ENCODE measurements around the gene COL5A1.

The COL5A1 gene

DNA sequence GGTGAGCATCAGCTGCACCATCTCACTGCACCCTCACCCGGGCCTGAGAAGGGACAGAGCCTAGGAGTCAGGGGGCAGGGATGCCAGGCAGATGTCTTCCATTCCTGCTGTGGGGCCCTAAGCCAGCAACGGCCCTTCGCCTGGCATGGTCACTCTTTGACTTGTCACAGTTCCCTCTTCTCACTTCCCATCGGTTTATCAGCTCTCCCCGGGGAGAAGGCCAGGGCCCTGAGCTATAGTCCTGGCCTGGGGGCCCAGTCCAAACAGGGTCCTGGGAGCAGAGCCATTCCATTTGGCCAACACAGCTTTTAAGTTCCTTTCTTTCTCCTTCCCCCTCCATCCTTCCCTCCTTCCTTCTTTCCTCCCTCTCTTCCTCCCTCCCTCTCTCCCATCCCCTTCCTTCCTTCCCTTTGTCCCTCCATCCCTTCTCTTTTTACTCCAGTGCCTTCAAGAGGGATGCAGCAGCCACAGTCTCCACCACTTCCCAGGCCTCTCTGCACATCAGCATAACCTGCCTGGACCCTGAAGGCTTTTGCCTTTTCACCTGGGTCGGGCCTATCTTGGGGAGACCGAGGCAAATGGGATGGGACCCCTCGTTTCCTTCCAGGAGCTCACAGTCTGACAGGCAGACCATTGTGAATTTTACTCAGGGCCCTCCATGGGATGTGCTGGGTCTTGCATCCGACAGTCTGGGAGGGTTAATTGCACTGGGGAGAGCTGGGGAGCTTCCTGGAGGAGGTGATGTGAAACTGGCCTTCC, 4.2 kb downstream of the COL5A1 start:
- TF ChIP-seq TEAD4 (IDR thresholded peaks at IDR 0.05), result no peak
- TF ChIP-seq NFIC (IDR thresholded peaks at IDR 0.05), result no peak
- no peak for TF ChIP-seq RAD21 (IDR thresholded peaks at IDR 0.05; ENCODE audit: low read depth)

DNA sequence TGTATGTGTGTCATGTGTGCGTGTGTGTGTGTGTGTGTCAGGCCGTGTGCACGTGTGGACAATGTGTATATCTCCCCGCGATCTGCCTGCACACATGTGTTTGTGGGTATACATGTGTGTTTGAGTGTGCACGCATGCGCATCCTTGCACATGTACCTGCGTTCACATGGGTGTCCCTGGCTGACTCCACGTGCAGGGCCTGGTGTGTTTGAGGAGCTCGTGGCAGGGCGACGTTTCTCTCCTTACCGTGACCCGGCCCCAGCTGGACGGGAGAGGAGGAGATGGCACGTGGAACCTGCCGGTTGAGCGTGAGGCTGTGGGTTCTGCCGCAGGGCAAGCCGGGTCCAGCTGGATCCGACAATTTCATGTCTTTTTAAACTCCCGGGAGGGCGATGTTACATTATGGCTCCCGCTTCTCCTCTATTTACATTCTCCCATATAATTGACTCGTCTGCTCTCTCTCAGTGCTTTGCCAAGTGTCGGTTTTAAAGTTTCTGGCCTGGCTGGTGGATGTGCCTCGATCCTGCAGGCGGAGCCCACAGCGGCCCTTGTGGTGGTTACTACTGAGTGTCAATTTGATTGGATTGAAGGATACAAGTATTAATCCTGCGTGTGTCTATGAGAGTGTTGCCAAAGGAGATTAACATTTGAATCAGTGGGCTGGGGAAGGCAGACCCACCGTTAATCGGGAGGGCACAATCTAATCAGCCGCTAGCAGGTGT, 5.9 kb downstream of the COL5A1 start:
- TF ChIP-seq ZBTB7A (IDR thresholded peaks at IDR 0.05; ENCODE audit: low read depth) (no peak), EP300 (IDR thresholded peaks at IDR 0.05; ENCODE audit: borderline replicate concordance) (no peak), FOXM1 (IDR thresholded peaks at IDR 0.05; ENCODE audit: borderline replicate concordance, low read depth) (no peak), TCF12 (IDR thresholded peaks at IDR 0.05; ENCODE audit: low read depth) (no peak), CREB1 (IDR thresholded peaks at IDR 0.05; ENCODE audit: low read depth) (no peak)
- TF ChIP-seq, protein P1, sequence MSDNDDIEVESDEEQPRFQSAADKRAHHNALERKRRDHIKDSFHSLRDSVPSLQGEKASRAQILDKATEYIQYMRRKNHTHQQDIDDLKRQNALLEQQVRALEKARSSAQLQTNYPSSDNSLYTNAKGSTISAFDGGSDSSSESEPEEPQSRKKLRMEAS (IDR thresholded peaks at IDR 0.05), result no peak
- TF ChIP-seq, protein P2, sequence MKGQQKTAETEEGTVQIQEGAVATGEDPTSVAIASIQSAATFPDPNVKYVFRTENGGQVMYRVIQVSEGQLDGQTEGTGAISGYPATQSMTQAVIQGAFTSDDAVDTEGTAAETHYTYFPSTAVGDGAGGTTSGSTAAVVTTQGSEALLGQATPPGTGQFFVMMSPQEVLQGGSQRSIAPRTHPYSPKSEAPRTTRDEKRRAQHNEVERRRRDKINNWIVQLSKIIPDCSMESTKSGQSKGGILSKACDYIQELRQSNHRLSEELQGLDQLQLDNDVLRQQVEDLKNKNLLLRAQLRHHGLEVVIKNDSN (IDR thresholded peaks at IDR 0.05), result no peak

DNA sequence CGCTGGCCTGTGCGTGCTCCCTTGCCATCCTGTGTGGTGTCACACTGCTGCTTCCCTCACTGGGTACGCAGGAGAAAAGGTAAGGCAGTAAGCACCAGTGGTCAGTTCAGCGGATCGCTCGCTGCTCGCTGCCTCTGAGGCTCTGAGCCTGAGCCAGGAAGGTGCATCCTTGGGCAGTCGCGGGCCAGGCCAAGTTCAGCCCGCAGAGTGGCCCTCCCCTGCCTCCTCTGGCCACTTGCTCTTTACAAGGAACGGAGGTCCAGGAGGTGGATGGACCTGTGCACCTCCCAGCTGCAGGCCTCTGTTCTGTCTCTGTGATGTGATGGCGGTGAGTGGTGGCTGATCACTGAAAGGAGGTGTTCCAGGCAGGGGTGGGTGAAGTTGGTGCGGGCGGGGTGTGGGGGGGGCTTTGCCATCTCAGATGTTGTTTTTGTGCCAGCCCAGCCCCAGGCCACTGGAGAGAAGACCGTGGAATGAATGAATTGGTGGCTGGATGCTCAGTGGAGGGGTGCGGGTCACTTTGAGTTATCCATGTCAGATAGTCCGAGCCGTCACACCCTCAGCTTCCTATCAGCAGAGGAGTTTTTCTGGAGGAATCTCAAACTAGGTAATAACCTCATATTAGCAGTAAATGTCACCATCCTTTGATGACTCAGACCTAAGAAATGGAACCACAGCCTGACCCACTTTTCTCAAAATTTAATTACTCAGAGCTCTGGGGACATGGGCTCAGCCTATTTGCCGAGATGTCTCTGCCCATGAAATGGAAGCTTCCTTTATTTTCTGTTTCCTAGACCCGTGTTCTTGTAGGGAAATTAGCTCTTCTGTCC, 7.3 kb downstream of the COL5A1 start:
- no peak for TF ChIP-seq ZBTB7A (IDR thresholded peaks at IDR 0.05; ENCODE audit: low read depth)
- no peak for TF ChIP-seq CREB1 (IDR thresholded peaks at IDR 0.05; ENCODE audit: low read depth)
- TF ChIP-seq FOXM1 (IDR thresholded peaks at IDR 0.05; ENCODE audit: borderline replicate concordance, low read depth), result no peak
- no peak for TF ChIP-seq TCF12 (IDR thresholded peaks at IDR 0.05; ENCODE audit: low read depth)
- no peak for TF ChIP-seq TEAD4 (IDR thresholded peaks at IDR 0.05)
- no peak for TF ChIP-seq TAF1 (IDR thresholded peaks at IDR 0.05; ENCODE audit: low read depth)

DNA sequence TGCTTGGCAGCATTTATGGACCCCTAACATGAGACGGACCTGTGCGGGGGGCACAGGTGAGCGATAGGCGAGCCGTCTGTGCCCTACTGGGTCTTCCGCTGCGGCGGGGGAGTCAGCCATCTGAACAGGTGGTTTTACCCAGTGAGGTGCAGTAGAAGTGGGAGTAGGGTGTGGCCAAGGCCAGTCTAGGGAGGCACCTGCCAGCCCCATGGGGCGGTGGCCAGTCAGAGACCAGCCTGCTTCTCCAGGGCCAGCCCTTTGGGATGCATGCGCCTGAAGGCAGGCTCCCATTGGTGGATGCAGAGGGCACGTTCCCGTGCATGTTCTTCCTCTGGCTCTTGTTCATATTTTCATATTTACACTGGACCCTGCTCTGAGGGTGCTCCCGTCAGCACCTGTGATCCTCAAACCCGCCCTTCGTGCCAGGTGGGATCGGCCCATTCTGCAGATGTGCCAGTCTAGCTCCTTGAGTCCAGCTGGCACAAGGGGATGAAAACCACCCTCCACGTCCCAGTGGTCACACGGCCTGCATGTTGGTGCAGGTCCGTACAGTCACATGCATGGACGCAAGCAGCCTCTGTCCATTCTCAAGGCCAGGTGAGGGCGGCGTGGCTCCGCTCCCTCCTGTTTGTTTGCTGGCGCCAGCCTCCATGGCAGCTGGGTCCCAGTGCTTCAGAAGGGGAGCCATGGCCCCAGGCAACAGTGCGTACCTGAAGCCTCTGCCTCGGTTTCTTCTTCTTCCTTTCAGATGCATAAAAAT, 9.0 kb downstream of the COL5A1 start:
- TF ChIP-seq RAD21 (IDR thresholded peaks at IDR 0.05; ENCODE audit: low read depth) (no peak), ZBTB7A (IDR thresholded peaks at IDR 0.05; ENCODE audit: low read depth) (no peak), CREB1 (IDR thresholded peaks at IDR 0.05; ENCODE audit: low read depth) (no peak), CEBPB (IDR thresholded peaks at IDR 0.05) (no peak), YY1 (IDR thresholded peaks at IDR 0.05; ENCODE audit: low read depth) (no peak), FOXM1 (IDR thresholded peaks at IDR 0.05; ENCODE audit: borderline replicate concordance, low read depth) (no peak), EP300 (IDR thresholded peaks at IDR 0.05; ENCODE audit: borderline replicate concordance) (no peak), NFIC (IDR thresholded peaks at IDR 0.05) (no peak), TAF1 (IDR thresholded peaks at IDR 0.05; ENCODE audit: low read depth) (no peak)
- TF ChIP-seq, protein P1 (IDR thresholded peaks at IDR 0.05), result no peak
- TF ChIP-seq, protein P2 (IDR thresholded peaks at IDR 0.05), result no peak

DNA sequence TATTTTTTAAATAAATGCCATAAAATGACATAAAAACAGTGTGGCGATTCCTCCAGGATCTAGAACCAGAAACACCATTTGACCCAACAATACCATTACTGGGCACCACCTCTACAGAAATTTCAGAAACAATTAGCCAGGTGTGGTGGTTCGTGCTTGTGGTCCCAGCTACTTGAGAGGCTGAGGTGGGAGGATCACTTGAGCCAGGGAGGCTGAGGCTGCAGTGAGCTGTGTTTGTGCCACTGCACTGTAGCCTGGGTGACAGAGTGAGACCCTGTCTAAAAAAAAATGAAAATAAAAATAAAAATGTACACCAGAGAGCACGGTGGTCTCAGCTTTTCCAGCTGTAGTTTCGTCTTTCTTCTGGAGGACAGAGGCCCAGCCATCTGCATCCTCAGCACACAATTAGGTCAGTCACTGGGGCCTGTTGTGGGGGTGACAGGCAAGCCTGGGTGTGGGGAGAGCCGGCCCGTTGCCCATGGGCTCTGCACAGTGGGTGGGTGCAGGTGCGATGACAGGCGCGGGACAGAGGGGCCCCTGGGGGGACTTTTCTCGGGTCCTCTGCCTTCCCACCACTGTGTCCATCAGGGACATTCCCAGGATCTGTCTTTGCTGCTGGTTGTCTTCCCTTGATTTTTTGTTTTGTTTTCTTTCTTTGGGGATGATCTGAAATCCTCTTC, 9.8 kb downstream of the COL5A1 start:
- TF ChIP-seq YY1 (IDR thresholded peaks at IDR 0.05; ENCODE audit: low read depth) (no peak), TCF12 (IDR thresholded peaks at IDR 0.05; ENCODE audit: low read depth) (no peak), FOXM1 (IDR thresholded peaks at IDR 0.05; ENCODE audit: borderline replicate concordance, low read depth) (no peak), CEBPB (IDR thresholded peaks at IDR 0.05) (no peak), ZBTB7A (IDR thresholded peaks at IDR 0.05; ENCODE audit: low read depth) (no peak), TAF1 (IDR thresholded peaks at IDR 0.05; ENCODE audit: low read depth) (no peak), EGR1 (IDR thresholded peaks at IDR 0.05) (no peak)
- TF ChIP-seq, protein P3, sequence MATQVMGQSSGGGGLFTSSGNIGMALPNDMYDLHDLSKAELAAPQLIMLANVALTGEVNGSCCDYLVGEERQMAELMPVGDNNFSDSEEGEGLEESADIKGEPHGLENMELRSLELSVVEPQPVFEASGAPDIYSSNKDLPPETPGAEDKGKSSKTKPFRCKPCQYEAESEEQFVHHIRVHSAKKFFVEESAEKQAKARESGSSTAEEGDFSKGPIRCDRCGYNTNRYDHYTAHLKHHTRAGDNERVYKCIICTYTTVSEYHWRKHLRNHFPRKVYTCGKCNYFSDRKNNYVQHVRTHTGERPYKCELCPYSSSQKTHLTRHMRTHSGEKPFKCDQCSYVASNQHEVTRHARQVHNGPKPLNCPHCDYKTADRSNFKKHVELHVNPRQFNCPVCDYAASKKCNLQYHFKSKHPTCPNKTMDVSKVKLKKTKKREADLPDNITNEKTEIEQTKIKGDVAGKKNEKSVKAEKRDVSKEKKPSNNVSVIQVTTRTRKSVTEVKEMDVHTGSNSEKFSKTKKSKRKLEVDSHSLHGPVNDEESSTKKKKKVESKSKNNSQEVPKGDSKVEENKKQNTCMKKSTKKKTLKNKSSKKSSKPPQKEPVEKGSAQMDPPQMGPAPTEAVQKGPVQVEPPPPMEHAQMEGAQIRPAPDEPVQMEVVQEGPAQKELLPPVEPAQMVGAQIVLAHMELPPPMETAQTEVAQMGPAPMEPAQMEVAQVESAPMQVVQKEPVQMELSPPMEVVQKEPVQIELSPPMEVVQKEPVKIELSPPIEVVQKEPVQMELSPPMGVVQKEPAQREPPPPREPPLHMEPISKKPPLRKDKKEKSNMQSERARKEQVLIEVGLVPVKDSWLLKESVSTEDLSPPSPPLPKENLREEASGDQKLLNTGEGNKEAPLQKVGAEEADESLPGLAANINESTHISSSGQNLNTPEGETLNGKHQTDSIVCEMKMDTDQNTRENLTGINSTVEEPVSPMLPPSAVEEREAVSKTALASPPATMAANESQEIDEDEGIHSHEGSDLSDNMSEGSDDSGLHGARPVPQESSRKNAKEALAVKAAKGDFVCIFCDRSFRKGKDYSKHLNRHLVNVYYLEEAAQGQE (IDR thresholded peaks at IDR 0.05; ENCODE audit: low read depth), result no peak

Measured in Ishikawa (cell line).